Gastroesophageal sphincter (tissue), 4 donors: ENCODE measurements around the gene NKD2. TPM values are rescaled to one million over a fixed set of nuclear protein-coding genes. Genes with fewer than 3 reads are reported as not detected.

Source experiments
- ATAC-seq: fragments of 150-250 bp; one replicate; pipeline ENCODE4 v1.9.1; 2016; ENCODE audit warnings: mild to moderate bottlenecking, moderate library complexity
- H3K27ac ChIP-seq, 4 donors: fragments of 200-600 bp; sonication (generic) in 3 of 4; 1 replicate in 3 of 4; 2 replicates in 1 of 4; pipeline ENCODE4 v1.5.1; 2016 to 2019
- H3K27me3 ChIP-seq: fragments of 200-600 bp; sonication (generic); one replicate; pipeline ENCODE4 v1.5.1; 2019
- H3K36me3 ChIP-seq, 2 donors: fragments of 200-600 bp; sonication (generic); one replicate each; pipeline ENCODE4 v1.5.1; 2019; ENCODE audit warnings: control low read depth in 1 of 2
- H3K4me1 ChIP-seq, 3 donors: fragments of 200-600 bp; sonication (generic); 1 replicate in 2 of 3; 2 replicates in 1 of 3; pipeline ENCODE4 v1.5.1; 2016 to 2019; ENCODE audit warnings: control low read depth in 2 of 3
- H3K4me3 ChIP-seq, 2 donors: fragments of 200-600 bp; sonication (generic); one replicate each; pipeline ENCODE4 v1.5.1; 2019; ENCODE audit warnings: mild to moderate bottlenecking in 1 of 2, moderate library complexity in 1 of 2
- H3K9me3 ChIP-seq, 3 donors: fragments of 200-600 bp; sonication (generic); one replicate each; pipeline ENCODE4 v1.5.1; 2017 to 2019; ENCODE audit warnings: control low read depth in 2 of 3
- CTCF ChIP-seq, 4 experiments: fragments of 200-600 bp in 2 of 4; fragments of 450-650 bp in 2 of 4; sonication (generic) in 1 of 4; IDR thresholded peaks; one replicate each; pipeline ENCODE4 v1.5.1; 2017 to 2019; ENCODE audit warnings: antibody characterized with exemption in 4 of 4, mild to moderate bottlenecking in 2 of 4, moderate library complexity in 2 of 4
- EP300 ChIP-seq: sonication (generic); formaldehyde crosslinking; IDR thresholded peaks from one replicate; pipeline ENCODE4 v1.6.1; 2017; ENCODE audit warnings: antibody characterized with exemption, mild to moderate bottlenecking
- POLR2A ChIP-seq, 2 donors: fragments of 450-650 bp; IDR thresholded peaks; one replicate each; pipeline ENCODE4 v1.6.1; 2017; ENCODE audit warnings: antibody characterized with exemption in 2 of 2, mild to moderate bottlenecking in 2 of 2, moderate library complexity in 1 of 2
- POLR2AphosphoS5 ChIP-seq: sonication (generic); formaldehyde crosslinking; IDR thresholded peaks from one replicate; pipeline ENCODE4 v1.6.1; 2017; ENCODE audit warnings: antibody characterized with exemption
- WGBS, 2 donors: methylation state at CpG; one replicate each; pipeline ENCODE4 v1.1.5; 2018; ENCODE audit warnings: low coverage in 1 of 2; 5-methylcytosine and 5-hydroxymethylcytosine counted together
- total RNA-seq, 4 donors: library from RNA; depleted of rRNA; stranded (reverse); fragments of >200 nt; gene quantifications; one replicate each; pipeline ENCODE4 v1.1.0, GENCODE V29; 2016

Gene NKD2
- total RNA-seq, 4 donors from 2014 or later, result 1.8 to 6.1 (median 1.9) TPM

GRCh38 chr5:979100-979817, 29.3 kb upstream of the NKD2 start:
- ATAC-seq, result no peak
- Histone ChIP-seq H3K4me1 (peaks cover 0 to 38% (median 11%) of the 10 kb centered on the region in 3 donors), H3K27me3 (no peaks in the 10 kb centered on the region), H3K36me3 (no peaks in the 10 kb centered on the region), H3K9me3 (no peaks in the 10 kb centered on the region), H3K4me3 (no peak overlapping the region), H3K27ac (no peak overlapping the region)
- no peak for TF ChIP-seq EP300
- no peak for TF ChIP-seq CTCF (IDR thresholded peaks at IDR 0.05)
- TF ChIP-seq POLR2AphosphoS5, result no peak
- no peak for TF ChIP-seq POLR2A (IDR thresholded peaks at IDR 0.05)
- WGBS, 2 donors, result 94% methylated on average over 10 of the region's 24 CpGs; no CpG with 5 or more reads in 1 of the 2 donors

- Histone ChIP-seq H3K4me1 (peaks cover 0 to 38% (median 11%) of the 10 kb centered on the region in 3 donors), H3K27me3 (no peaks in the 10 kb centered on the region), H3K9me3 (peaks cover 0 to 7% (median 0%) of the 10 kb centered on the region in 3 donors), H3K36me3 (no peaks in the 10 kb centered on the region), H3K4me3 (no peak overlapping the region), H3K27ac (peak overlapping the region in 3 of 4 donors; percentile 30 to 63 (median 46))
- WGBS, 2 donors, result 33% methylated on average over 1 of the region's 17 CpGs; no CpG with 5 or more reads in 1 of the 2 donors
- ATAC-seq, result no peak
- no peak for TF ChIP-seq CTCF (IDR thresholded peaks at IDR 0.05)
- TF ChIP-seq POLR2A (IDR thresholded peaks at IDR 0.05), result no peak
- TF ChIP-seq POLR2AphosphoS5, result no peak
- TF ChIP-seq EP300, result no peak
Measured at GRCh38 chr5:980001-980588, 28.5 kb upstream of the NKD2 start.

GRCh38 chr5:980966-981365, 27.6 kb upstream of the NKD2 start:
- no peaks in the 10 kb centered on the region for H3K27me3 ChIP-seq
- H3K27ac ChIP-seq, result peak overlapping the region in 3 of 4 donors; percentile 30 to 70 (median 63)
- no peaks in the 10 kb centered on the region for H3K36me3 ChIP-seq
- TF ChIP-seq EP300 (no peak), POLR2AphosphoS5 (no peak), CTCF (IDR thresholded peaks at IDR 0.05) (no peak), POLR2A (IDR thresholded peaks at IDR 0.05) (no peak)
- peaks cover 0 to 38% (median 11%) of the 10 kb centered on the region in 3 donors for H3K4me1 ChIP-seq
- ATAC-seq, result peak; percentile 89
- 23 to 38% methylated on average over 6 of the region's 6 CpGs for WGBS, 2 donors
- H3K4me3 ChIP-seq, result no peak overlapping the region
- H3K9me3 ChIP-seq, result peaks cover 0 to 7% (median 0%) of the 10 kb centered on the region in 3 donors

GRCh38 chr5:981456-981855, 27.1 kb upstream of the NKD2 start:
- Histone ChIP-seq H3K27ac (peak overlapping the region in 3 of 4 donors; percentile 30 to 70 (median 63)), H3K4me1 (peaks cover 0 to 38% (median 11%) of the 10 kb centered on the region in 3 donors), H3K27me3 (no peaks in the 10 kb centered on the region), H3K36me3 (no peaks in the 10 kb centered on the region), H3K4me3 (no peak overlapping the region), H3K9me3 (peaks cover 0 to 7% (median 0%) of the 10 kb centered on the region in 3 donors)
- ATAC-seq, result peak; percentile 6
- WGBS, 2 donors, result 30 to 58% methylated on average over 2 to 4 of the region's 7 CpGs
- no peak for TF ChIP-seq CTCF (IDR thresholded peaks at IDR 0.05)
- no peak for TF ChIP-seq POLR2AphosphoS5
- no peak for TF ChIP-seq EP300
- no peak for TF ChIP-seq POLR2A (IDR thresholded peaks at IDR 0.05)
